ENCODE results near the gene ERBIN. TPM values are rescaled to one million over a fixed set of nuclear protein-coding genes. Genes with fewer than 3 reads are reported as not detected.

The ERBIN gene
- total RNA-seq, 4 donors from 2014 or later: 27.4 to 62.6 (median 48.6) TPM

DNA sequence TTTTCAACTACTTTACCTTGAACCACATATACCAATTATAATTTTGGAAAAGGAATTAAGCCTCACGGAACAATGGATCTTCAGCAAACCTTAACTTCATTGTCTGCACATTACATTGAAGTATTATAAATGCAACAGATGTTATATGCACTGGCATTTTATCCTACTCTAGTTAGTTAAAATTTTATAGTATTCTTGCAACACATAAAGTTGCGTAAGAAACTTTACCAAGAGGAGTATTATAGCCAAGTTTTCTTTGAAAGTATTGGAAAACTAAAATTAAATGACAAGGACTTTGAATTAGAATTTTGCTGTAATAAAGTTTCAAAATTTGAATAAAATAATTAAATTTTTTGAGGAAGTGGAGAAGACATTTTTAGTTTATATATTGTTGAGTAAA is 154.3 kb downstream of the ERBIN start:
- WGBS, 2 donors: 94 to 97% methylated on average over 2 of the region's 2 CpGs
- intact Hi-C loops (cut with DNase I): no loop called here
- no peak for TF ChIP-seq POLR2A (IDR thresholded peaks at IDR 0.05)
- TF ChIP-seq, protein P1, sequence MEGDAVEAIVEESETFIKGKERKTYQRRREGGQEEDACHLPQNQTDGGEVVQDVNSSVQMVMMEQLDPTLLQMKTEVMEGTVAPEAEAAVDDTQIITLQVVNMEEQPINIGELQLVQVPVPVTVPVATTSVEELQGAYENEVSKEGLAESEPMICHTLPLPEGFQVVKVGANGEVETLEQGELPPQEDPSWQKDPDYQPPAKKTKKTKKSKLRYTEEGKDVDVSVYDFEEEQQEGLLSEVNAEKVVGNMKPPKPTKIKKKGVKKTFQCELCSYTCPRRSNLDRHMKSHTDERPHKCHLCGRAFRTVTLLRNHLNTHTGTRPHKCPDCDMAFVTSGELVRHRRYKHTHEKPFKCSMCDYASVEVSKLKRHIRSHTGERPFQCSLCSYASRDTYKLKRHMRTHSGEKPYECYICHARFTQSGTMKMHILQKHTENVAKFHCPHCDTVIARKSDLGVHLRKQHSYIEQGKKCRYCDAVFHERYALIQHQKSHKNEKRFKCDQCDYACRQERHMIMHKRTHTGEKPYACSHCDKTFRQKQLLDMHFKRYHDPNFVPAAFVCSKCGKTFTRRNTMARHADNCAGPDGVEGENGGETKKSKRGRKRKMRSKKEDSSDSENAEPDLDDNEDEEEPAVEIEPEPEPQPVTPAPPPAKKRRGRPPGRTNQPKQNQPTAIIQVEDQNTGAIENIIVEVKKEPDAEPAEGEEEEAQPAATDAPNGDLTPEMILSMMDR (IDR thresholded peaks at IDR 0.05): no peak
- Histone ChIP-seq H3K4me3 (no peak overlapping the region), H3K27me3 (no peaks in the 10 kb centered on the region), H3K9me3 (no peaks in the 10 kb centered on the region), H3K4me1 (no peaks in the 10 kb centered on the region), H3K27ac (no peak overlapping the region), H3K36me3 (peaks cover 0 to 50% (median 0%) of the 10 kb centered on the region in 3 donors)
- DNase-seq: no peak

DNA sequence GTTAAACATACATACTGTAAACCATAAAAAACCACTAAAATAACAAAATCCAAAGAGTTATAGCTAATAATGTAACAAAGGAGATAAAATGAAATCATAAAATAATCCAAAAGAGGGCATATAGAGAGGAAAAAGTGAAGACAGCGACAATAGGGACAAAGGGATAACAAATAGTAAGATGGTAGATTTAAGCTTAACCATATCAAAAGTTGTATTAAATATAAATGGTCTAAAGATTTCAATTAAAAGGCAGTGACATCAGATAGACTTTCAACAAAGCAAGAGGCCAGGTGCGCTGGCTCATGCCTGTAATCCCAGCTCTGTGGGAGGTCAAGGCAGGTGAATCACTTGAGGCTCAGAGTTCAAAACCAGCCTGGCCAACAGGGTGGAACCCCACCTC is 163.0 kb downstream of the ERBIN start:
- peaks cover 0 to 15% (median 12%) of the 10 kb centered on the region in 3 donors for H3K9me3 ChIP-seq
- no peaks in the 10 kb centered on the region for H3K4me1 ChIP-seq
- DNase-seq: no peak
- intact Hi-C loops (cut with DNase I): no loop called here
- H3K36me3 ChIP-seq: peaks cover 0 to 28% (median 0%) of the 10 kb centered on the region in 3 donors
- 97 to 100% methylated on average over 2 of the region's 2 CpGs for WGBS, 2 donors
- no peak overlapping the region for H3K4me3 ChIP-seq
- TF ChIP-seq POLR2A (IDR thresholded peaks at IDR 0.05): no peak
- TF ChIP-seq, protein P1 (IDR thresholded peaks at IDR 0.05): no peak
- H3K27me3 ChIP-seq: no peaks in the 10 kb centered on the region
- H3K27ac ChIP-seq: no peak overlapping the region

DNA sequence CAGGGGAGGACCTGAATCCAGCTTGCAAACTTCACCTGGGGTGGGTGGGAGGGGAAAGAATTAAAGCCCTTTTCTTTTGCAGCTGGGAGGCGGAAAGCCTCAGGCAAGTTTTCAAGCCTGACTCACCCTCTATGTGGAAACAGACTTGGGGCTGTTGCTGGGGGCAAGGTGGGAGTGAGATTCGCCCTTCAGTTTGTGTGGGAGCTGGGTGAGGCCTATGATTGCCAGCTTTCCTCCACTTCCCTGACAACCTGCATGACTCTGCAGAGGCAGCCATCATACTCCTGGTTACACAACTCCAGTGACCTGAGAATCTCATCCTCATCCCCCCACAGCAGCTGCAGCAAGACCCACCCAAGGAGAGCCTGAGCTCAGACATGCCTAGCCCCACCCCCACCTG is 174.5 kb downstream of the ERBIN start:
- Histone ChIP-seq H3K27me3 (no peaks in the 10 kb centered on the region), H3K4me3 (no peak overlapping the region), H3K9me3 (peaks cover 0 to 51% (median 23%) of the 10 kb centered on the region in 3 donors), H3K4me1 (no peaks in the 10 kb centered on the region), H3K27ac (no peak overlapping the region), H3K36me3 (no peaks in the 10 kb centered on the region)
- TF ChIP-seq POLR2A (IDR thresholded peaks at IDR 0.05): no peak
- TF ChIP-seq, protein P1 (IDR thresholded peaks at IDR 0.05): no peak
- DNase-seq: no peak
- WGBS, 2 donors: 100% methylated on average over 2 of the region's 2 CpGs
- intact Hi-C loops (cut with DNase I): no loop called here

DNA sequence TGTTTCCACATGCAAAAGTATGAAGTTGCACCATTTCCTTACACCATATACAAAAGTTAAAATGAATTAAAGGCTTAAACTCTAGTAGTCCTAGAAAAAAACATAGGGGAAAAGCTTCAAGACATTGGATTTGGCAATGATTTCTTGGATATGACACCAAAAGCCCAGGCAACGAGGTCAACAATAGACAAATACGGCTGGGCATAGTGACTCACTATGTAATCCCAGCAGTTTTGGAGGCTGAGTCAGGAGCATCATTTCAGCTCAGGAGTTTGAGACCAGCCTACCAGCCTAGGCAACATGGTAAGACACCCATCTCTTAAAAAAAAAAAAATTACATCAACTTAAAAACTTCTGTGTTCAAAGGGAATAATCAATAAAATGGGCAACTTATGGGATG is 186.8 kb downstream of the ERBIN start:
- TF ChIP-seq, protein P1 (IDR thresholded peaks at IDR 0.05): no peak
- no peak for TF ChIP-seq POLR2A (IDR thresholded peaks at IDR 0.05)
- Histone ChIP-seq H3K4me1 (no peaks in the 10 kb centered on the region), H3K27me3 (no peaks in the 10 kb centered on the region), H3K9me3 (peaks cover 0 to 40% (median 11%) of the 10 kb centered on the region in 3 donors), H3K27ac (no peak overlapping the region), H3K36me3 (no peaks in the 10 kb centered on the region), H3K4me3 (no peak overlapping the region)
- intact Hi-C loops (cut with DNase I): no loop called here
- no peak for DNase-seq
- WGBS, 2 donors: 38 to 47% methylated on average over 2 of the region's 2 CpGs

DNA sequence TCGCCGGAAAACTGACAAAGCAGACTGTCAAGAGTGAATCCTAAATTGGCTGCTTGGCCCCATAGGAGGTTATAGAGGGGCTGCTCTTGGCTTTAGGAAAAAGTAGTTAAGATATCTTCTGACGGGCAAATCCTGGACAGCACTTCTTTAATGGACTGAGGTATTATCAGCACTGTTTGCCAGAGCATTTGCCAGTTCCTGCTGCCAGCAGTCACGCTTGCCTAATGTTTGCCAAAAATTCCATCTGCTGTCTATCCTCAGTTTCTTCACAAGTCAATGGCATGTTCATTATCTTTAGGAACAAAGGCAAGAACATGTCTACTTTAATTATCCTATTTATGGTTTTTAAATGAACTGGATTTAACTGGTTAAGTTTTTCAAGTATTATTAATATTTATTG is 191.9 kb downstream of the ERBIN start:
- DNase-seq: no peak
- Histone ChIP-seq H3K27me3 (no peaks in the 10 kb centered on the region), H3K9me3 (peaks cover 0 to under 1% (median 0%) of the 10 kb centered on the region in 3 donors), H3K27ac (no peak overlapping the region), H3K4me3 (no peak overlapping the region), H3K4me1 (no peaks in the 10 kb centered on the region), H3K36me3 (no peaks in the 10 kb centered on the region)
- intact Hi-C loops (cut with DNase I): no loop called here
- TF ChIP-seq, protein P1 (IDR thresholded peaks at IDR 0.05): no peak
- no peak for TF ChIP-seq POLR2A (IDR thresholded peaks at IDR 0.05)
- WGBS, 2 donors: 65 to 72% methylated on average over 4 of the region's 4 CpGs

All from esophagus squamous epithelium (tissue), 5 donors.